ENCODE data around the gene PEAK3.

The PEAK3 gene

GRCh38 chr19:2269244-2270156 lies 12.5 kb downstream of the PEAK3 start:
- peak; percentile 98 for DNase-seq

DNA sequence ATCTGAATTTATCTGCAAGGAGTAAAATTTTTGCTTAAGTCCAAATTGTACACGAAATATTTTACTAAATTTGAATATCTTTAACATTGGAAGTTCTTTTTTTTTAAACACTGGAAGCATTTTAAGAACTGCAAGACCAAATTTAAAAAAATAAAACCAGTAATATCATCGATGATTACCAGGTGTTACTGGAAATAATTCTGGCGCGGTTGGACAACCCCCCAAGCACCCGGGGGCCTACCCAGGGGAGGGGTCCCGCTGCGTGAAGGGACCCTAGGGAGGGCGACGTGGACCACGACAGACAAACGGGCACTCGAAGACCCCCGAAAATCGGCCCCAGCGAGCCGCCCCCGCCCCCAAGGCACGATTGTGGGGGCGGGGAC lies 13.1 kb downstream of the PEAK3 start:
- DNase-seq, result no peak

GRCh38 chr19:2268480-2268830 lies 13.5 kb downstream of the PEAK3 start:
- no peak for DNase-seq

GRCh38 chr19:2266183-2266993 lies 15.6 kb downstream of the PEAK3 start:
- DNase-seq, result no peak

DNA sequence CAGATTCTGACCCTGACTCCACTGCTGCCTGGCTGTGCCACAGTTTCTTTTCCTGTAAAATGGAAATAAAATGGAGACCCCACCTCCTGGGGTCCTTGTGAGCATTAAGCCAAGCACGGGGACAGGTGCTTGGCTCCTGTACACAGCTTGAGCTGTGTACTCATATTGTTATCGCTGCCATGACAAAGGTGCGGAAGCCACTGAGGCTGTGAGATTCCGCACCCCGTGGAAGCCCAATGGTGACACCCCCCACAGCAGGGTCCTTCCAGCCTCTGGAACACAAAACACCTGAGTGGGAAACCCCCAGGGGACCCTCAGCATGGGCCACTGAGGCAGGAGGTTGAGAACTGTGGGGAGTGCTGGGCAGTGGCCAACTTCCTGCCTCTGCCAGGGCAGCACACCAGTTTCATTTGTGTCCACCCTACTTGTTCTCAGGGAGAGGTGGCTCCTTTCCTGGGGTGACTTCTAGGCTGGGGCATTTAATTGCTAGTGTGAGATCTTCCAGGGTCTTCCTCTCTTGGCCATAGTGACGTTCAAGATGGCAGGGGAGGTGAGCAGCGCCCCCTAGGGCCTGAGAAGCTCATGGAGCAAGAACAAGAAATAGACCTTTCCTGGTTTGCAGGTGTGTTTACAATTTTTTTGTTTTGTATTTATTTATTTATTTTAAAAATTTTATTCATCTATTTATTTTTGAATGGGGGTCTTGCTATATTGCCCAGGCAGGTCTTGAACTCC lies 20.4 kb downstream of the PEAK3 start:
- no peak for DNase-seq

DNA sequence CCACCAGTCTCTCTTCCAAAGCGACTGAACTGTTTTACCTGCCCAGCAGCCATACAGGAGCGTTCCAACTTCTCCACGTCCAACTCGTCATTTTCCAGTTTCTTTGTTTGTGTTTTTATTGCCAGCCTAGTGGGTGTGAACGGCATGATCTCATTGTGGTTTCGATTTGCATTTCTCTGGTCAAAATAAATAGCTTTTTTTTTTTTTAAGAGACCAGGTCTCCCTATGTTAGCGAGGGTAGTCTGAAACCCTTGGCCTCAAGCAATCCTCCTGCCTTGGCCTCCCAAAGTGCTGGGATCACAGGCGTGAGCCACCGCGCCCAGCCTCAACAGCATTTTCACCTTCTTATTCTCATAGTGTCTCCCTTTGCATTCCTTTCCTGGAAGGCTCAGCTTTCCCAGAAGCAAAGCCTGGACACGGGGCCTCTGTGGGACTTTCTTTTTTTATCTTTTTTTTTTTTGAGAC lies 21.6 kb downstream of the PEAK3 start:
- no peak for DNase-seq

DNA sequence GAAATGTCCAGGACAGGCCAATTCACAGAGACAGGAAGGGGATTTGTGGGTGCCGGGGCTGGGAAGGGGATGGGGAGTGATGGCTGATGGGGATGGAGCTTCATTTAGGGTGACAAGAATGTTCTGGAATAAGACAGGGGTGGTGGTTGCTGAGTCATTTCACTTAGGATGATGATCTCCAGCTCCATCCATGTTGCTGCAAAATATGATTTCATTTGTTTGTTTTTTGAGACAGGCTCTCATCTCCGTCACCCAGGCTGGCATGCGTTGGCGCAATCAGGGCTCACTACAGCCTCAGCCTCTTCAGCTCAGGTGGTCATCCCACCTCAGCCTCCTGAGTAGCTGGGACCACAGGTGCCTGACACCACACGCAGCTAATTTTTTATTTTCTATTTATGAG lies 22.6 kb downstream of the PEAK3 start:
- no peak for DNase-seq

DNA sequence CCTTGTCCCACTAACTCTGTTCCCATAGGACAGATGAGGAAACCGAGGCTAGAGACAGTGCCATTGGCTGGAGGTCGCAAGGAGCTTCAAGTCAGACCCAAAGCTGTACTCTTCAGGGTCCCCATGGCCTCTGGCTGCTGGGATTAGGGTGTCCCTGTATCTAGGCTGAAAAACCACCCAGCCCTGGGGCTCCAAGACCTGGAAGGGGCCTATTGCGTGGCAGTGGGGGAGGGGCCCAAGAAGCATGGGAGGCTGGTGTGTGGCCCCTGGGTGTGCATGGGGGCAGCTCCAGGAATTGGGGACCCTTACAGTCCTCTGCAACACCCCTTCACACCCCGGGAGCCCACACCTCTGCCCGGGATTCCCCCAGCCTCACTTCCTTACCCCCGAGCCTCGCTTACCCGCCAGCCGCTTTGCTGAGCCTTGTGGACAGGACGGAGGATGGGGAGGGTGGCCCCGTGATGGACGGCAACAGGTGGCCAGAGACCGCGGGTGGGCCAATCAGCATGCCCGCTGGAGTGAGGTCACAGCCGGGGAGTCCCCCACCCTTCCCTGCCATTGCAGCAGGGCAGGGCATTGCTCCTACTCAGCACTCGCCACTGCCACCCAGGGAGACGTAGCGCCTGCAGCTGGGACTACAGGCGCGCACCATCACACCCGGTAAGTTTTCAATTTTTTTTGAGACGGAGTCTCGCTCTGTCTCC lies 25.8 kb downstream of the PEAK3 start, which contains the start of gene JSRP1:
JSRP1 (minus strand) TSS at position 436 of the 704 bp plus-strand sequence. CDS start 1,103 bp downstream, outside the sequence.
- DNase-seq, result no peak

DNA sequence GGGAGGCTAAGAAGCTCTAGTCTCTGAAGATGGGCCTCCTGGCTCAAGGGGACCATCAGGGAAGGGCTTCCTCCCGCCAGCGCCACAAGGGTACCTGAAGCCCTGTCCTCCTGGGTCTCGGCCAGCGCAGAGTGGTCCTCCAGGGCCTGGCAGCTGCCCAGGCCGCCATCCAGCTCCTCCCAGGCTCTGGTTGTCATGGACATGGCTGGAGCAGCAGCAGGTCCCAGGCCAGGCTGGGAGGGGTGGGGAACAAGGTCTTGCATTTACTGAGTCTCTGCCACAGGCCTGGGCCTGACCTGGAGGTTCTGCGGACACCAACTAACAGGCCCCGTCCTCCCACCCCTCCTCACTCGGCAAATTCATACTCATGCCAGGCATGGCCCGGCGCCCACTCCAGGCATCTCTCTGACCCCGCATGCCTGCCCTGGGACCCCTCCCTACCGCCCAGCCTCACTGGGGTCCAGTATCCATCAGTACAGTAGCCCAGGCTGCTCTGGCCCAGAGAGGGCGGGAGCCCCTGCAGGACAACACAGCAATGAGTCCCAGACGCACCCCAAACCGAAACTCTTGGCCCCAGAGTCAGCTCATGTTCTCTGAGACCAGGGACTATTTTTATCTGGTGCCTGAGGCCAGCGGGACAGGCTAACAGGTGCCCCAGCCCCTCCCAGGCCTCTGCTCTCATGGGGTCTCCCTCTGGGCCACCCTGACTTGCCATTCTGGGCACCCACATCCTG lies 26.7 kb downstream of the PEAK3 start:
- DNase-seq, result no peak

DNA sequence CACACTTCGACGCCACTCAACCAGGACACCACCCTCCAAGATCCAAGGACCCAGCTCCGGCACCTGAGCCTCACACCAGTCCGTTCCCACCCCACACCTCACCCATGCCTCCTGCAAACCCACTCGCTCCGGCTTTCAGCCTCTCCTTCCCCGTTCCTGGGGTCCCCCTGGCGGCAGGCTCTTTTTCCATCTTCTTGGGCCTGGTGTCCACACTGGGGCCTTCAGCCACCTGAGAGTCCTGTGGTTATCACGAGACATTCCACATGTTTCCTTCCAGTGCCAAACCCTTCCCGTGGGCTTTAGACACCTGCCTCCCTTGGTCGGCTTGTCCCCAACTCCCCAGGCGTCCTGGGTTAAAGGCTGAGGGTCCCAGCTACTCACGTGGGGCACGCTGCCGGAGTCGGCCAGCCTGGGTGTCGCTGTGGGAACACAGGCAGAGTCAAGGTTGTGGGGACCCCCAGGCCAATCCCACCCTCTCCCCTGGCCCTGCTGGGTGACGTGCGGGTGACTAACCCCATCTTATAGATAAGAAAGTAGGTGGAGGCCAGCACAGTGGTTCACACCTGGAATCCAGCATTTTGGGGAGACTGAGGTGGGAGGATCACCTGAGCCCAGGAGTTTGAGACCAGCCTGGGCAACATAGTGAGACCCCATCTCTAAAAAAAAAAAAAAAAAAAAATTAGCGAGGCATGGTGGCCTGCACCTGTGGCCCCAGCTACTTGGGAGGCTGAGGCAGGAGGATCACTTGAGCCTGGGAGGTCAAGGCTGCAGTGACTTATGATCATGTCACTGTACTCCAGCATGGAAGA lies 27.7 kb downstream of the PEAK3 start:
- DNase-seq, result no peak

- no peak for DNase-seq
These were observed 28.6 kb downstream of the PEAK3 start for GRCh38 chr19:2253106-2254063.

GRCh38 chr19:2252797-2253105 lies 29.2 kb downstream of the PEAK3 start:
- no peak for DNase-seq

- DNase-seq, result no peak
These were observed 29.7 kb downstream of the PEAK3 start for GRCh38 chr19:2252055-2252796.

DNA sequence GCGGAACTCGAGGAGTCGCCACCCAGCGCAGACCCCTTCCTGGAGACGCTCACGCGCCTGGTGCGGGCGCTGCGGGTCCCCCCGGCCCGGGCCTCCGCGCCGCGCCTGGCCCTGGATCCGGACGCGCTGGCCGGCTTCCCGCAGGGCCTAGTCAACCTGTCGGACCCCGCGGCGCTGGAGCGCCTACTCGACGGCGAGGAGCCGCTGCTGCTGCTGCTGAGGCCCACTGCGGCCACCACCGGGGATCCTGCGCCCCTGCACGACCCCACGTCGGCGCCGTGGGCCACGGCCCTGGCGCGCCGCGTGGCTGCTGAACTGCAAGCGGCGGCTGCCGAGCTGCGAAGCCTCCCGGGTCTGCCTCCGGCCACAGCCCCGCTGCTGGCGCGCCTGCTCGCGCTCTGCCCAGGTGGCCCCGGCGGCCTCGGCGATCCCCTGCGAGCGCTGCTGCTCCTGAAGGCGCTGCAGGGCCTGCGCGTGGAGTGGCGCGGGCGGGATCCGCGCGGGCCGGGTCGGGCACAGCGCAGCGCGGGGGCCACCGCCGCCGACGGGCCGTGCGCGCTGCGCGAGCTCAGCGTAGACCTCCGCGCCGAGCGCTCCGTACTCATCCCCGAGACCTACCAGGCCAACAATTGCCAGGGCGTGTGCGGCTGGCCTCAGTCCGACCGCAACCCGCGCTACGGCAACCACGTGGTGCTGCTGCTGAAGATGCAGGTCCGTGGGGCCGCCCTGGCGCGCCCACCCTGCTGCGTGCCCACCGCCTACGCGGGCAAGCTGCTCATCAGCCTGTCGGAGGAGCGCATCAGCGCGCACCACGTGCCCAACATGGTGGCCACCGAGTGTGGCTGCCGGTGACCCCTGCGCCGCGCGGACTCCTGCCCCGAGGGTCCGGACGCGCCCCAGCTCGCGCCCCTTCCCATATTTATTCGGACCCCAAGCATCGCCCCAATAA lies 30.6 kb downstream of the PEAK3 start:
- DNase-seq, result no peak

- DNase-seq, result no peak
These were observed 31.2 kb downstream of the PEAK3 start for GRCh38 chr19:2250766-2251105.

DNA sequence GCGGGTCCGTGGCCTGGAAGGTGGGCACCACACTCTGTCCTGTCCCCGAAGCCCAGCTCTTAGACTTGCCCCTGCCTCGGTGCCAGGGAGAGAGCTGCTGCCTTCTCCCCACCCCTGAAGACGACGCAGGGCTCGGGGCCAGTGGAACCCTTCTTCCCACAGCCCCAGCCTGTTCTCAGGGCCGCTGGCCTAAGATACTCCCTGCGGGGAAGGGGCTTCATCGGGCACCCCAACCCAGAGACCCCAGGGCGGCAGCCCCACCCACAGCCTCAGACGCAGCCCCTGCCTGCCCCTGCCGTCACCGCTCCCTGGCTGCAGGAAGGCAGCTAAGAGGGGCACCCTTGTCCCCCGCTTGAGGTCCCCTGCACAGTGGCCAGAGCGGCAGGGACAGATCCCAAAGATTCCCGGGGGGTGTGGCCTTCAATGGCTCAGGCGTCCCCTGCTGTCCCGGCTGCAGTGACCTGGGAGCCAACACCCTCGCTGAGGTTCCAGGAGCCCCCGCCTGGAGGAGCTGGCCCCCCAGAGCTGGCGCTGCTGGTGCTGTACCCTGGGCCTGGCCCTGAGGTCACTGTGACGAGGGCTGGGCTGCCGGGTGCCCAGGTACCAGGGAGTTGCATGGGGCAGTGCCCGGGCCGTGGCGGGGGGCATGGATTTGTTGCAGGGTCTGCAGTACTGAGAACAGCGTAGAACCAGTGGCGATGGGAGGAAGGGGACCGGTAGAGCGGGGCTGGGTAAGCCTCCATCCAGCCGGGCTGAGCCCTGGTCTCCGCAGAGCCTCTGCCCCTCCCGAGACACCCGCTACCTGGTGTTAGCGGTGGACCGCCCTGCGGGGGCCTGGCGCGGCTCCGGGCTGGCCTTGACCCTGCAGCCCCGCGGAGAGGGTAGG lies 31.9 kb downstream of the PEAK3 start:
- DNase-seq, result no peak
